HCT116 (cell line): ENCODE data around the gene CALCOCO2. TPM values are rescaled to one million over a fixed set of nuclear protein-coding genes. Genes with fewer than 3 reads are reported as not detected.

Experiments used
- ATAC-seq: fragments of 200-7000 bp; cut with Tn5 transposase; 2 replicates; pipeline ENCODE4 v1.9.1; 2020; ENCODE audit warnings: mild to moderate bottlenecking, moderate library complexity
- BruUV-seq: library from RNA; stranded (reverse); fragments of 400-500 nt; replicated peaks from 2 replicates; lab custom pipeline; 2021; lab: Mats Ljungman, UMichigan
- CTCF ChIA-PET: fragments of 300-600 bp; sonication (Branson Sonifier 250); formaldehyde crosslinking; loops from one replicate; lab custom pipeline; 2021; ENCODE audit warnings: antibody characterized with exemption; lab: Charles Lee
- POLR2A ChIA-PET: fragments of 300-600, 350-600 bp; sonication (Branson Sonifier 250); formaldehyde crosslinking; loops from one replicate; lab custom pipeline; 2021; ENCODE audit warnings: antibody characterized with exemption; lab: Charles Lee
- RAD21 ChIA-PET, 2 experiments: fragments of 300-600 bp; sonication (Branson Sonifier 250); formaldehyde crosslinking; loops; one replicate each; lab custom pipeline; 2023; ENCODE audit warnings: low total read pairs in 2 of 2; ENCODE audit not compliant: uncharacterized antibody in 2 of 2, unreplicated experiment in 2 of 2, low non-redundant PET in 1 of 2; lab: Charles Lee
- DNase-seq: peaks from one replicate; pipeline ENCODE4 v3.0.0-alpha.2; 2010; ENCODE audit warnings: low read depth, low spot score
- H2AFZ ChIP-seq: fragments of 200-600 bp; shearing (Covaris generic), sonication (generic); 2 replicates; pipeline ENCODE4 v1.6.1; 2017; ENCODE audit warnings: low read depth, mixed run types, mixed read lengths, antibody characterized with exemption, low read length; ENCODE audit not compliant: poor library complexity, severe bottlenecking
- H3K27ac ChIP-seq: 2 replicates; pipeline ENCODE4 v1.5.1; 2012; ENCODE audit warnings: low read depth, low read length
- H3K27me3 ChIP-seq: fragments of 200-600 bp; sonication (generic); 2 replicates; pipeline ENCODE4 v1.6.1; 2016; ENCODE audit warnings: mixed run types, low read length, mixed read lengths; ENCODE audit not compliant: insufficient read depth
- H3K36me3 ChIP-seq, 2 experiments: fragments of 200-500 bp in 1 of 2; fragments of 200-600 bp in 1 of 2; sonication (Bioruptor generic) in 1 of 2; sonication (generic) in 1 of 2; 2 replicates each; pipeline versions ENCODE4 v1.5.1 to v1.6.1; 2014 to 2016; ENCODE audit warnings: low read length in 2 of 2, inconsistent platforms in 1 of 2, mixed read lengths in 1 of 2, mixed run types in 1 of 2; ENCODE audit not compliant: insufficient read depth in 2 of 2, control insufficient read depth in 1 of 2
- H3K4me1 ChIP-seq, 2 experiments: fragments of 200-600 bp in 1 of 2; sonication (generic) in 1 of 2; 2 replicates each; pipeline versions ENCODE4 v1.5.1 to v1.6.1; 2012 to 2017; ENCODE audit warnings: low read length in 2 of 2, inconsistent platforms in 1 of 2, mild to moderate bottlenecking in 1 of 2, mixed read lengths in 1 of 2, mixed run types in 1 of 2, moderate library complexity in 1 of 2; ENCODE audit not compliant: insufficient read depth in 2 of 2, control insufficient read depth in 1 of 2
- H3K4me2 ChIP-seq: fragments of 200-600 bp; sonication (generic); 2 replicates; pipeline ENCODE4 v1.6.1; 2017; ENCODE audit warnings: mixed run types, low read length, mixed read lengths
- H3K4me3 ChIP-seq, 2 experiments: fragments of 200-600 bp in 1 of 2; sonication (generic) in 1 of 2; replicated peaks in 1 of 2; 2 replicates each; pipeline ENCODE4 v1.5.1; 2011 to 2016; ENCODE audit warnings: low read length in 2 of 2, control low read depth in 1 of 2, low read depth in 1 of 2, mild to moderate bottlenecking in 1 of 2, mixed read lengths in 1 of 2, mixed run types in 1 of 2
- H3K79me2 ChIP-seq: fragments of 200-600 bp; sonication (generic); 2 replicates; pipeline ENCODE4 v1.6.1; 2017; ENCODE audit warnings: mild to moderate bottlenecking, mixed run types, low read length, moderate library complexity, mixed read lengths; ENCODE audit not compliant: insufficient read depth
- H3K9ac ChIP-seq: fragments of 200-600 bp; sonication (generic); 2 replicates; pipeline ENCODE4 v1.6.1; 2016; ENCODE audit warnings: low read length, mixed read lengths
- H3K9me2 ChIP-seq: fragments of 200-600 bp; sonication (generic), shearing (Covaris generic); 2 replicates; pipeline ENCODE4 v1.6.1; 2017; ENCODE audit warnings: mixed run types, mild to moderate bottlenecking, moderate library complexity; ENCODE audit not compliant: insufficient read depth
- H3K9me3 ChIP-seq, 2 experiments: fragments of 200-500 bp in 1 of 2; fragments of 200-600 bp in 1 of 2; sonication (Bioruptor generic) in 1 of 2; sonication (generic) in 1 of 2; 2 replicates each; pipeline ENCODE4 v1.6.1; 2014 to 2017; ENCODE audit warnings: low read length in 2 of 2, mixed read lengths in 2 of 2, inconsistent platforms in 1 of 2, low read depth in 1 of 2, mild to moderate bottlenecking in 1 of 2, mixed run types in 1 of 2, moderate library complexity in 1 of 2; ENCODE audit not compliant: control insufficient read depth in 1 of 2, insufficient read depth in 1 of 2
- H4K20me1 ChIP-seq: fragments of 200-600 bp; sonication (generic), shearing (Covaris generic); 2 replicates; pipeline ENCODE4 v1.6.1; 2017; ENCODE audit warnings: mixed run types, mild to moderate bottlenecking, moderate library complexity; ENCODE audit not compliant: insufficient read depth
- CEBPB ChIP-seq: IDR thresholded peaks from 2 replicates; pipeline ENCODE4 v1.6.1; 2012; ENCODE audit warnings: low read depth
- CTCF ChIP-seq, 3 experiments: fragments of 200-600 bp in 1 of 3; sonication (generic) in 1 of 3; IDR thresholded peaks in 2 of 3; conservative IDR thresholded peaks in 1 of 3; 2 replicates each; pipeline ENCODE4 v1.5.1; 2012 to 2017; ENCODE audit warnings: low read depth in 2 of 3, low read length in 2 of 3, antibody characterized with exemption in 1 of 3, borderline replicate concordance in 1 of 3, control low read depth in 1 of 3, mild to moderate bottlenecking in 1 of 3, mixed read lengths in 1 of 3, mixed run types in 1 of 3, moderate library complexity in 1 of 3; ENCODE audit not compliant: insufficient read depth in 1 of 3
- EGR1 ChIP-seq: IDR thresholded peaks from 2 replicates; pipeline ENCODE4 v1.6.1; 2012; ENCODE audit warnings: low read depth
- ELF1 ChIP-seq: IDR thresholded peaks from 2 replicates; pipeline ENCODE4 v1.6.1; 2012; ENCODE audit warnings: low read depth, borderline replicate concordance
- EZH2 ChIP-seq: fragments of 200-600 bp; sonication (generic); IDR thresholded peaks from 2 replicates; pipeline ENCODE4 v1.6.1; 2017; ENCODE audit warnings: antibody characterized with exemption, mixed run types
- EZH2phosphoT487 ChIP-seq: fragments of 200-600 bp; IDR thresholded peaks from 2 replicates; pipeline ENCODE4 v1.6.1; 2018; ENCODE audit warnings: antibody characterized with exemption, borderline replicate concordance
- FOSL1 ChIP-seq: IDR thresholded peaks from 2 replicates; pipeline ENCODE4 v1.6.1; 2012; ENCODE audit warnings: low read depth
- JUND ChIP-seq: IDR thresholded peaks from 2 replicates; pipeline ENCODE4 v1.6.1; 2012
- POLR2A ChIP-seq: IDR thresholded peaks from 2 replicates; pipeline ENCODE4 v1.7.0; 2011; ENCODE audit warnings: borderline replicate concordance; ENCODE audit not compliant: insufficient read depth, insufficient read length; ENCODE audit errors: extremely low read depth
- POLR2AphosphoS5 ChIP-seq: IDR thresholded peaks from 2 replicates; pipeline ENCODE4 v1.6.1; 2011; ENCODE audit warnings: mild to moderate bottlenecking, low read depth, low read length, moderate library complexity
- RAD21 ChIP-seq: IDR thresholded peaks from 2 replicates; pipeline ENCODE4 v1.6.1; 2012; ENCODE audit warnings: low read depth, mild to moderate bottlenecking
- SIN3A ChIP-seq: IDR thresholded peaks from 2 replicates; pipeline ENCODE4 v1.6.1; 2012; ENCODE audit warnings: low read depth
- SRF ChIP-seq: IDR thresholded peaks from 2 replicates; pipeline ENCODE4 v1.6.1; 2012; ENCODE audit warnings: low read depth
- TCF7L2 ChIP-seq: IDR thresholded peaks from 2 replicates; pipeline ENCODE4 v1.7.0; 2011; ENCODE audit warnings: borderline replicate concordance, inconsistent platforms; ENCODE audit not compliant: insufficient read depth, insufficient read length; ENCODE audit errors: extremely low read depth
- YY1 ChIP-seq: IDR thresholded peaks from 2 replicates; pipeline ENCODE4 v1.6.1; 2011; ENCODE audit warnings: low read length, low read depth, moderate library complexity, mild to moderate bottlenecking; ENCODE audit not compliant: insufficient replicate concordance; ENCODE audit errors: extremely low read depth
- ZFX ChIP-seq: fragments of 450-650 bp; IDR thresholded peaks from 2 replicates; pipeline ENCODE4 v1.6.1; 2017
- intact Hi-C: fragments of 100-400 bp; cut with micrococcal nuclease; formaldehyde crosslinking; loops from 2 replicates; pipeline ENCODE4 v1.10.0; 2022
- total RNA-seq: library from RNA; stranded (reverse); gene quantifications from one replicate; pipeline ENCODE4 v1.2.1, GENCODE V29; 2021; ENCODE audit not compliant: unreplicated experiment
- TF ChIP-seq, protein P1 (sequence below): IDR thresholded peaks from 2 replicates; pipeline ENCODE4 v1.6.1; 2012
- TF ChIP-seq, protein P2 (sequence below): IDR thresholded peaks from 2 replicates; pipeline ENCODE4 v1.6.1; 2012; ENCODE audit warnings: low read depth

Gene CALCOCO2
- total RNA-seq, 1 experiment from 2014 or later, result 151 TPM

- TF ChIP-seq CEBPB (no peak), YY1 (peak; percentile 20), JUND (peak; percentile 31; the same call in 1 of the 2 replicates), SIN3A (no peak)
These were observed 5.1 kb upstream of the CALCOCO2 start (continued) for GRCh38 chr17:48825446-48826381.

GRCh38 chr17:48831549-48831883 lies 681 bp downstream of the CALCOCO2 start:
- ChIA-PET RAD21 (no interaction called here), CTCF (interaction anchor here (0.7 to 2.4 kb wide), 3 partner anchors 46 to 153 kb away, joined by 3 to 10 read pairs (median 3); no protein-coding TSS in a partner anchor), POLR2A (interaction anchor here (1.9 kb wide), 1 partner anchor 14 kb away, joined by 5 read pairs; the partner anchor contains the start of gene TTLL6)
- peak overlapping the region; percentile 89 for H3K4me2 ChIP-seq
- no peak for DNase-seq
- no peaks in the 10 kb centered on the region for H3K27me3 ChIP-seq
- H3K27ac ChIP-seq, result peak overlapping the region; percentile 66
- no TSS peak for BruUV-seq
- no peaks in the 10 kb centered on the region for H3K9me2 ChIP-seq
- H3K36me3 ChIP-seq, result no peaks in the 10 kb centered on the region
- peaks cover 29% of the 10 kb centered on the region; the same call in 1 of the 2 replicates for H3K79me2 ChIP-seq
- peak overlapping the region; percentile 85 for H2AFZ ChIP-seq
- ATAC-seq, result no peak
- H3K9me3 ChIP-seq, result no peaks in the 10 kb centered on the region
- H3K4me3 ChIP-seq, result peak overlapping the region; percentile 85 to 91
- peaks cover 5 to 31% of the 10 kb centered on the region in 2 experiments; a peak in 2 of 4 replicates for H3K4me1 ChIP-seq
- intact Hi-C loops, result loop anchor here (2.0 kb wide), 1 partner anchor 77 kb away; the partner anchor contains the start of gene UBE2Z
- no peaks in the 10 kb centered on the region for H4K20me1 ChIP-seq
- H3K9ac ChIP-seq, result peak overlapping the region; percentile 79
- no peak for TF ChIP-seq FOSL1
- TF ChIP-seq RAD21, result no peak
- no peak for TF ChIP-seq ELF1
- no peak for TF ChIP-seq EGR1
- TF ChIP-seq POLR2AphosphoS5, result no peak
- no peak for TF ChIP-seq CTCF (IDR thresholded peaks at IDR 0.05 in 2 of 3, conservative IDR thresholded peaks at IDR 0.05 in 1 of 3; ENCODE audit: borderline replicate concordance in 1 of 3, insufficient read depth in 1 of 3, low read depth in 2 of 3, low read length in 2 of 3)
- TF ChIP-seq EZH2phosphoT487, result no peak
- TF ChIP-seq SRF, result no peak
- TF ChIP-seq EZH2, result no peak
- TF ChIP-seq, protein P1, sequence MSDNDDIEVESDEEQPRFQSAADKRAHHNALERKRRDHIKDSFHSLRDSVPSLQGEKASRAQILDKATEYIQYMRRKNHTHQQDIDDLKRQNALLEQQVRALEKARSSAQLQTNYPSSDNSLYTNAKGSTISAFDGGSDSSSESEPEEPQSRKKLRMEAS, result no peak
- TF ChIP-seq TCF7L2, result no peak
- TF ChIP-seq, protein P2, sequence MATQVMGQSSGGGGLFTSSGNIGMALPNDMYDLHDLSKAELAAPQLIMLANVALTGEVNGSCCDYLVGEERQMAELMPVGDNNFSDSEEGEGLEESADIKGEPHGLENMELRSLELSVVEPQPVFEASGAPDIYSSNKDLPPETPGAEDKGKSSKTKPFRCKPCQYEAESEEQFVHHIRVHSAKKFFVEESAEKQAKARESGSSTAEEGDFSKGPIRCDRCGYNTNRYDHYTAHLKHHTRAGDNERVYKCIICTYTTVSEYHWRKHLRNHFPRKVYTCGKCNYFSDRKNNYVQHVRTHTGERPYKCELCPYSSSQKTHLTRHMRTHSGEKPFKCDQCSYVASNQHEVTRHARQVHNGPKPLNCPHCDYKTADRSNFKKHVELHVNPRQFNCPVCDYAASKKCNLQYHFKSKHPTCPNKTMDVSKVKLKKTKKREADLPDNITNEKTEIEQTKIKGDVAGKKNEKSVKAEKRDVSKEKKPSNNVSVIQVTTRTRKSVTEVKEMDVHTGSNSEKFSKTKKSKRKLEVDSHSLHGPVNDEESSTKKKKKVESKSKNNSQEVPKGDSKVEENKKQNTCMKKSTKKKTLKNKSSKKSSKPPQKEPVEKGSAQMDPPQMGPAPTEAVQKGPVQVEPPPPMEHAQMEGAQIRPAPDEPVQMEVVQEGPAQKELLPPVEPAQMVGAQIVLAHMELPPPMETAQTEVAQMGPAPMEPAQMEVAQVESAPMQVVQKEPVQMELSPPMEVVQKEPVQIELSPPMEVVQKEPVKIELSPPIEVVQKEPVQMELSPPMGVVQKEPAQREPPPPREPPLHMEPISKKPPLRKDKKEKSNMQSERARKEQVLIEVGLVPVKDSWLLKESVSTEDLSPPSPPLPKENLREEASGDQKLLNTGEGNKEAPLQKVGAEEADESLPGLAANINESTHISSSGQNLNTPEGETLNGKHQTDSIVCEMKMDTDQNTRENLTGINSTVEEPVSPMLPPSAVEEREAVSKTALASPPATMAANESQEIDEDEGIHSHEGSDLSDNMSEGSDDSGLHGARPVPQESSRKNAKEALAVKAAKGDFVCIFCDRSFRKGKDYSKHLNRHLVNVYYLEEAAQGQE, result no peak
- TF ChIP-seq POLR2A, result no peak
- TF ChIP-seq ZFX, result no peak
- no peak for TF ChIP-seq YY1
